ENCODE results near the gene WDCP. TPM values are rescaled to one million over a fixed set of nuclear protein-coding genes. Genes with fewer than 3 reads are reported as not detected.
A peak's percentile ranks its signal among the peaks of the same experiment; 100 is the strongest.

WDCP gene
- total RNA-seq, 2 experiments from 2014 or later = 20.2 to 23.0 TPM

DNA sequence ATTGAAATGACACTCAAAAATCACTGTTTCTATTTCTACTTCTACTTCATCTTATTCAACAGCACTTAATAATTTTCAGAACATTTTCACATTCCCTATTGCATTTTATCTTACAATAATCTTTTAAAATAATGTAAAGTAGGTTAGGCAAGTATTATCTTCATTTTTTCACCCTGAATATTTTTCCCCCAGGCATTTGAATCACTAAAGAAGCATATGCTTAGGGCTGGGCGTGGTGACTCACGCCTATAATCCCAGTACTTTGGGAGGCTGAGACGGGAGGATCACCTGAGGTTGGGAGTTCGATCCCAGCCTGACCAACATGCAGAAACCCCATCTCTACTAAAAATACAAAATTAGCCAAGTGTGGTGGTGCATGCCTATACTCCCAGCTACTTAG lies 6.7 kb downstream of the WDCP start:
- intact Hi-C loops (cut with micrococcal nuclease) = no loop called here
- no peak overlapping the region for H3K4me3 Mint-ChIP-seq

DNA sequence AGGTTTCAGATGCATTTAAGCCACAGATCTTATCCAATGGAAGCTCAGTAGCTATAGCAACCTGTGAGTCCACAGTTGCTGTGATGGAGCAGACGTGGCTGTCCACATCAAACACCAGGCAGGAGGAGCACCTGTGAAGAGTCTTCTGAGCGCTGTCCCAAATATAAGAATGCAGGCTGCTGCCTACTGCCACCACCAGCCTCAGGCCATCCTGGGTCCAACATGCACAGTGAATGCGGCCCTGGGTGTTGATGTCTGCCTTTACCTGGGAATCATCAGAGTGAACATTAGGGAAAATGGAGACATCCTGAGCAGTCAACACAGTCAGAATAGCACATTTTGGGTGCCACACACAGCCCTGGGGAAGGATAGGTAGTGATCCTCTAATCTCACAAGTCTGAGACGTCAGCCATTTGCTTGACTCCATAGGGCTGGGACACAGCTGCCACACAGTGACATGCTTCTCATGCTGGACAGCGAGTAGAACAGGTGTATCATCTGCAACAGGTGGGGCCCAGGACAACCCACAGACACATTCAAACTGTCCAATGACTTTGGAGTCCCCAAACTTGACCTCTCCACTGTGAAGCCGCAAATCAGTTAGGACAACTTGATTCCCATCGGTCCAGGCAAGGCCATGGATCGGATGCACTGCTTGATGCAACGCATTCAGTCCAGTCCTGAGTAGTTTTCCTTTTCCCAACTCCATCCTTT lies 8.2 kb downstream of the WDCP start:
- H3K27ac Mint-ChIP-seq = no peak overlapping the region
- TF ChIP-seq, protein P1, sequence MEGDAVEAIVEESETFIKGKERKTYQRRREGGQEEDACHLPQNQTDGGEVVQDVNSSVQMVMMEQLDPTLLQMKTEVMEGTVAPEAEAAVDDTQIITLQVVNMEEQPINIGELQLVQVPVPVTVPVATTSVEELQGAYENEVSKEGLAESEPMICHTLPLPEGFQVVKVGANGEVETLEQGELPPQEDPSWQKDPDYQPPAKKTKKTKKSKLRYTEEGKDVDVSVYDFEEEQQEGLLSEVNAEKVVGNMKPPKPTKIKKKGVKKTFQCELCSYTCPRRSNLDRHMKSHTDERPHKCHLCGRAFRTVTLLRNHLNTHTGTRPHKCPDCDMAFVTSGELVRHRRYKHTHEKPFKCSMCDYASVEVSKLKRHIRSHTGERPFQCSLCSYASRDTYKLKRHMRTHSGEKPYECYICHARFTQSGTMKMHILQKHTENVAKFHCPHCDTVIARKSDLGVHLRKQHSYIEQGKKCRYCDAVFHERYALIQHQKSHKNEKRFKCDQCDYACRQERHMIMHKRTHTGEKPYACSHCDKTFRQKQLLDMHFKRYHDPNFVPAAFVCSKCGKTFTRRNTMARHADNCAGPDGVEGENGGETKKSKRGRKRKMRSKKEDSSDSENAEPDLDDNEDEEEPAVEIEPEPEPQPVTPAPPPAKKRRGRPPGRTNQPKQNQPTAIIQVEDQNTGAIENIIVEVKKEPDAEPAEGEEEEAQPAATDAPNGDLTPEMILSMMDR (IDR thresholded peaks at IDR 0.05) = no peak
- H3K9me3 Mint-ChIP-seq = no peaks in the 10 kb centered on the region
- no peak for DNase-seq
- POLR2A ChIA-PET = interaction anchor here (0.7 kb wide), 1 partner anchor 241 kb away, joined by 3 read pairs; no protein-coding TSS in a partner anchor
- peaks cover 28% of the 10 kb centered on the region for H3K36me3 Mint-ChIP-seq (ENCODE audit: low read depth)
- H3K27me3 Mint-ChIP-seq = no peaks in the 10 kb centered on the region
- CTCF ChIA-PET = no interaction called here
- intact Hi-C loops (cut with micrococcal nuclease) = no loop called here
- ATAC-seq = no peak
- H3K4me3 Mint-ChIP-seq = no peak overlapping the region
- peaks cover 24% of the 10 kb centered on the region for H3K4me1 Mint-ChIP-seq (ENCODE audit: low read depth)

More for the DNA sequence above, 6.7 kb downstream of the WDCP start:
- Mint-ChIP-seq H3K36me3 (ENCODE audit: low read depth) (peaks cover 28% of the 10 kb centered on the region), H3K9me3 (no peaks in the 10 kb centered on the region), H3K27ac (no peak overlapping the region), H3K4me1 (ENCODE audit: low read depth) (peaks cover 24% of the 10 kb centered on the region), H3K27me3 (no peaks in the 10 kb centered on the region)
- CTCF ChIA-PET = interaction anchor here (1.5 kb wide), 1 partner anchor 43 kb away, joined by 3 read pairs; no protein-coding TSS in a partner anchor
- no peak for ATAC-seq
- TF ChIP-seq, protein P1 (IDR thresholded peaks at IDR 0.05) = no peak
- DNase-seq = no peak
- POLR2A ChIA-PET = no interaction called here

DNA sequence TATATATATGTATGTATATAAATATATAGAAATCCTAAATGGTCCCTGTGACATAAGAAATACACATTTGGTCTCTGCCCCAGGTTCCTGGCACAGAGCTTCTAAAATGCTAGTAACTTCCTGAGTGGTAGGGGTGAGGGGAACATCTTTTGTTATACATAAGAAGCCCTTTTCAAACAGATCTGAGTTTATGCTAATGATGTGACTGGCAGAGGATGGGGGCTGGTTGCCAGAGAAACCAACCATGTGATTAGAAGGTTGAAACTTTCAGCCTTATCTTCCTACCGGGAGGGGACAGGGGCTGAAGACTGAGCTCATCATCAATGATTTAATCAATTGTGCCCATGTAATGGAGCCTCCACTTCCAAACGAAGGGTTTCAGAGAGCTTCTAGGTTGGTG lies 21.0 kb downstream of the WDCP start:
- no peak for ATAC-seq
- DNase-seq = no peak
- intact Hi-C loops (cut with micrococcal nuclease) = no loop called here
- POLR2A ChIA-PET = interaction anchor here (1.4 kb wide), 1 partner anchor 21 kb away, joined by 5 read pairs; the partner anchor contains the start of gene WDCP
- TF ChIP-seq, protein P1 (IDR thresholded peaks at IDR 0.05) = no peak
- H3K4me3 Mint-ChIP-seq = no peak overlapping the region
- no peaks in the 10 kb centered on the region for H3K9me3 Mint-ChIP-seq
- H3K27me3 Mint-ChIP-seq = no peaks in the 10 kb centered on the region
- CTCF ChIA-PET = no interaction called here
- H3K27ac Mint-ChIP-seq = peak overlapping the region; percentile 20
- peaks cover 3% of the 10 kb centered on the region for H3K4me1 Mint-ChIP-seq (ENCODE audit: low read depth)
- H3K36me3 Mint-ChIP-seq (ENCODE audit: low read depth) = peaks cover 27% of the 10 kb centered on the region

DNA sequence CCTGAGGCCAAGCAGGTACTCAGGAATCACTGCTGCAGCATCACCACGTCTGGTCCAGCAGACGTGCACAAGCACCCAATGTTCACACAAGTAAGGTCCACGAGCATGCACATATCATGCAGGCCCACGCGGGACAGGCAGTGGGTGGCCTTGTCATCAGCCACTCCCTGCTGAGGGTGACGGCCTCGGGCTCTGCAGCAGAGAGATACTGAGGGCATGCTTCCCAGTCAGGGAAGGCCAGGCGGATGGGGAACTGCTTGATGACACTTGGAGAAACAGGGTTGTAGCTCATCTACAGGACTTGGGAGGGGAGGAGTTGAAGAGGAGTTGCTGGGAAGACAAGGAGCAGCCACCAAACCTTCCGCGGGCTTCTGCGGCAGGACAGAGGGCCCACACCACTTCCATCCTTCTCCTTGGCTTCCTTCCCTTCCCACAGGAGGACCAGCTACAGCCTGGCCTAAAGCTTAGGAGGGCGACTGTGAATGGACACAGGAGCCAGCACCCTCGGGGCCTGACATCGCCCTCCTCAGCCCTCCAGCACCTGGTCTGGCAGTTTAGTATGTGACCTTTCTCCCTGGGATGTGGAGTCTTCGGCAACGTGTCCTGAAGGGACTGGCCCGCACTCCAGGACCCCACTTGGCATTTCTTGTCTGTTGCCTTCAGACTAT lies 22.1 kb downstream of the WDCP start:
- no peak overlapping the region for H3K4me3 Mint-ChIP-seq
- no peaks in the 10 kb centered on the region for H3K9me3 Mint-ChIP-seq
- no peak for DNase-seq
- ATAC-seq = no peak
- peaks cover 25% of the 10 kb centered on the region for H3K36me3 Mint-ChIP-seq (ENCODE audit: low read depth)
- TF ChIP-seq, protein P1 (IDR thresholded peaks at IDR 0.05) = no peak
- intact Hi-C loops (cut with micrococcal nuclease) = no loop called here
- POLR2A ChIA-PET = interaction anchor here (1.4 kb wide), 1 partner anchor 22 kb away, joined by 5 read pairs; the partner anchor contains the start of gene WDCP
- no peaks in the 10 kb centered on the region for H3K27me3 Mint-ChIP-seq
- no peak overlapping the region for H3K27ac Mint-ChIP-seq
- CTCF ChIA-PET = interaction anchor here (1.0 kb wide), 1 partner anchor 60 kb away, joined by 3 read pairs; the partner anchor contains the start of gene TP53I3
- H3K4me1 Mint-ChIP-seq (ENCODE audit: low read depth) = peaks cover 3% of the 10 kb centered on the region

DNA sequence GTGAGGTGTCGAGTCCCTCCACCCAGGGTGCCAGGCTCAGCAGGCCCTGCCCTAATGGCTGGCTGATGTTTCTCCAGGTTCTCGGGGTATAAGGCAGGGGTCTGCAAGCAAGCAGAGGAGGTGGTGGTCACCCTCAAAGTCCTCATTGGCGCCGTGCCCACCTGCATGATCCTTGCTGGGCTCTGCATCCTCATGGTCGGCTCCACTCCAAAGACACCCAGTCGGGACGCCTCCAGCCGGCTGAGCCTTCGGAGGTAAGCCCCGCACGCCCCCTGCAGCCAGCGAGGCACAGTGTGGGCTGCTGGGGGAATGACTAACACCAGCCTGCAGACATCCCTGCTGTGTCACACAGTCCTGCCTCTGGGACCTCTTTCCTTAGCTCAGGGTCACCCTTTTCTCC lies 23.2 kb downstream of the WDCP start:
- intact Hi-C loops (cut with micrococcal nuclease) = no loop called here
- ChIA-PET POLR2A (interaction anchor here (0.6 kb wide), 1 partner anchor 137 kb away, joined by 3 read pairs; no protein-coding TSS in a partner anchor), CTCF (interaction anchor here (2.4 kb wide), 1 partner anchor 60 kb away, joined by 9 read pairs; the partner anchor contains the start of gene TP53I3)
- Mint-ChIP-seq H3K4me1 (ENCODE audit: low read depth) (peaks cover 3% of the 10 kb centered on the region), H3K27me3 (no peaks in the 10 kb centered on the region), H3K36me3 (ENCODE audit: low read depth) (peaks cover 14% of the 10 kb centered on the region), H3K4me3 (no peak overlapping the region), H3K27ac (no peak overlapping the region), H3K9me3 (no peaks in the 10 kb centered on the region)
- no peak for DNase-seq
- TF ChIP-seq, protein P1 (IDR thresholded peaks at IDR 0.05) = no peak
- no peak for ATAC-seq
